ENCODE results near the gene PHAF1.

PHAF1 gene

GRCh38 chr16:67104845-67105244 is 4.9 kb upstream of the PHAF1 start:
- TF ChIP-seq CTCF (conservative IDR thresholded peaks at IDR 0.05; ENCODE audit: low read depth, low read length), result no peak
- H3K4me3 ChIP-seq (ENCODE audit: low read length), result no peak overlapping the region

GRCh38 chr16:67105246-67105645 is 4.5 kb upstream of the PHAF1 start:
- no peak for DNase-seq (ENCODE audit: low read depth)
- TF ChIP-seq CTCF (conservative IDR thresholded peaks at IDR 0.05; ENCODE audit: low read depth, low read length), result no peak
- no peak overlapping the region for H3K4me3 ChIP-seq (ENCODE audit: low read length)

More at GRCh38 chr16:67104845-67105244, 4.9 kb upstream of the PHAF1 start:
- DNase-seq (ENCODE audit: low read depth), result no peak

GRCh38 chr16:67105881-67106280 is 3.9 kb upstream of the PHAF1 start:
- no peak overlapping the region for H3K4me3 ChIP-seq (ENCODE audit: low read length)
- TF ChIP-seq CTCF (conservative IDR thresholded peaks at IDR 0.05; ENCODE audit: low read depth, low read length), result no peak
- no peak for DNase-seq (ENCODE audit: low read depth)

GRCh38 chr16:67108489-67108888 is 1.3 kb upstream of the PHAF1 start:
- H3K4me3 ChIP-seq (ENCODE audit: low read length), result no peak overlapping the region
- DNase-seq (ENCODE audit: low read depth), result no peak
- TF ChIP-seq CTCF (conservative IDR thresholded peaks at IDR 0.05; ENCODE audit: low read depth, low read length), result no peak

GRCh38 chr16:67108931-67109406 is 772 bp upstream of the PHAF1 start:
- no peak for TF ChIP-seq CTCF (conservative IDR thresholded peaks at IDR 0.05; ENCODE audit: low read depth, low read length)
- DNase-seq (ENCODE audit: low read depth), result no peak

GRCh38 chr16:67111951-67112444 is 2.3 kb downstream of the PHAF1 start:
- no peak for DNase-seq (ENCODE audit: low read depth)
- TF ChIP-seq CTCF (conservative IDR thresholded peaks at IDR 0.05; ENCODE audit: low read depth, low read length), result no peak
- no peak overlapping the region for H3K4me3 ChIP-seq (ENCODE audit: low read length)

More at GRCh38 chr16:67108931-67109406, 772 bp upstream of the PHAF1 start:
- H3K4me3 ChIP-seq (ENCODE audit: low read length), result peak overlapping the region; percentile 96

- no peak for DNase-seq (ENCODE audit: low read depth)
Observed at GRCh38 chr16:67112591-67113399, 3.1 kb downstream of the PHAF1 start.

More at GRCh38 chr16:67112591-67113399, 3.1 kb downstream of the PHAF1 start:
- TF ChIP-seq CTCF (conservative IDR thresholded peaks at IDR 0.05; ENCODE audit: low read depth, low read length), result no peak
- H3K4me3 ChIP-seq (ENCODE audit: low read length), result no peak overlapping the region

All from retinal pigment epithelial cell (primary cell).